H1 (cell line): ENCODE data around the gene PFDN1. TPM values are rescaled to one million over a fixed set of nuclear protein-coding genes. Genes with fewer than 3 reads are reported as not detected.

Experiments used
- BRCA1 ChIP-seq: IDR thresholded peaks from 2 replicates; pipeline ENCODE4 v1.6.1; 2012; ENCODE audit warnings: low read depth, low read length, improper control_type of control experiment
- CEBPB ChIP-seq: IDR thresholded peaks from 2 replicates; pipeline ENCODE4 v1.6.1; 2012; ENCODE audit warnings: low read depth, low read length
- PHF8 ChIP-seq: fragments of 200-600 bp; sonication (generic); conservative IDR thresholded peaks from 2 replicates; pipeline ENCODE4 v1.7.1; 2012; ENCODE audit warnings: low read depth, mild to moderate bottlenecking, inconsistent platforms, low read length, moderate library complexity
- polyA plus RNA-seq, 7 experiments: library from polyadenylated mRNA; depleted of rRNA in 3 of 7; stranded (reverse) in 5 of 7; unstranded in 2 of 7; fragments of >200 nt in 5 of 7; fragments of 200-250 nt in 2 of 7; gene quantifications; 1 replicate in 5 of 7; 2 replicates in 1 of 7; 4 replicates in 1 of 7; pipeline versions ENCODE4 v1.2.1 to v1.2.3, GENCODE V29; 2011 to 2013; ENCODE audit warnings: missing spikeins in 2 of 7, mixed read lengths in 2 of 7
- total RNA-seq: library from RNA; stranded (reverse); fragmentation: NEBNext Ultra II Directional; extraction: Animal tissue kit (Norgen Biotek cat#: 25700); gene quantifications from 2 replicates; pipeline ENCODE4 v1.2.1, GENCODE V29; 2021
- TF ChIP-seq, protein P1 (sequence below), 3 experiments: IDR thresholded peaks; 1 replicate in 2 of 3; 2 replicates in 1 of 3; pipeline versions ENCODE4 v1.5.1 to v1.6.1; 2011; ENCODE audit warnings: low read length in 3 of 3, mild to moderate bottlenecking in 3 of 3, inconsistent platforms in 2 of 3, low read depth in 1 of 3, moderate library complexity in 1 of 3; ENCODE audit not compliant: insufficient read depth in 1 of 3; ENCODE audit errors: control extremely low read depth in 1 of 3

The PFDN1 gene
- total and polyA plus RNA-seq, 2 of the 8 experiments (the other 6 are each of a cell fraction or from before 2014, with no cell fraction given): 53.0 to 89.6 TPM

DNA sequence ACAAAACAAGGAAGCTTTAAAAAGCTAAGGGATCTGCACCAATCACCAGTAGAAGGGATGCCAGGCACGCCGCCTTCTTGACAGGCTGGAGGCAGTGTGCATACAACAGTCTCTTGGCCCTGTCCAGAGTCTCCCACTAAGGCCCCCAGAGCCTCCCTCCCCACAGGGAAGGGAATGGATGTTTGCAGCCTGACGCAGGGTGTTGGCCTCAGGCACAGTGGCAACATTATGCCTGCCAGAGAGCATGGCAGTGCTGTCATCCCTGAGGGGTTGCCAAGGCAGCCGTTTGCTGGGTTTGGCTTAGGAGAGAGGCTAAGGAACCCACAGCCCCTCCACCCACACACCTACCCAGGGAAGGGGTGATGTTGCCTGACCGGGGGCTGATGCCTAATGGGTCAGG lies 38.7 kb upstream of the PFDN1 start (continued):
- no peak for TF ChIP-seq BRCA1
- no peak for TF ChIP-seq PHF8
- TF ChIP-seq, protein P1, sequence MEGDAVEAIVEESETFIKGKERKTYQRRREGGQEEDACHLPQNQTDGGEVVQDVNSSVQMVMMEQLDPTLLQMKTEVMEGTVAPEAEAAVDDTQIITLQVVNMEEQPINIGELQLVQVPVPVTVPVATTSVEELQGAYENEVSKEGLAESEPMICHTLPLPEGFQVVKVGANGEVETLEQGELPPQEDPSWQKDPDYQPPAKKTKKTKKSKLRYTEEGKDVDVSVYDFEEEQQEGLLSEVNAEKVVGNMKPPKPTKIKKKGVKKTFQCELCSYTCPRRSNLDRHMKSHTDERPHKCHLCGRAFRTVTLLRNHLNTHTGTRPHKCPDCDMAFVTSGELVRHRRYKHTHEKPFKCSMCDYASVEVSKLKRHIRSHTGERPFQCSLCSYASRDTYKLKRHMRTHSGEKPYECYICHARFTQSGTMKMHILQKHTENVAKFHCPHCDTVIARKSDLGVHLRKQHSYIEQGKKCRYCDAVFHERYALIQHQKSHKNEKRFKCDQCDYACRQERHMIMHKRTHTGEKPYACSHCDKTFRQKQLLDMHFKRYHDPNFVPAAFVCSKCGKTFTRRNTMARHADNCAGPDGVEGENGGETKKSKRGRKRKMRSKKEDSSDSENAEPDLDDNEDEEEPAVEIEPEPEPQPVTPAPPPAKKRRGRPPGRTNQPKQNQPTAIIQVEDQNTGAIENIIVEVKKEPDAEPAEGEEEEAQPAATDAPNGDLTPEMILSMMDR (IDR thresholded peaks at IDR 0.05; ENCODE audit: control extremely low read depth in 1 of 3, insufficient read depth in 1 of 3, low read depth in 1 of 3, low read length in 3 of 3): no peak
- no peak for TF ChIP-seq CEBPB
